SW480 (cell line): ENCODE data around the gene ZNF688.
"Not testable (repeated sequence)": the region's sequence is repeated elsewhere in the genome, so short reads cannot be mapped to it uniquely, and the experiment has no call there.

Source experiments
- DNase-seq: peaks from one replicate; pipeline ENCODE4 v3.0.0-alpha.2; 2016; ENCODE audit warnings: low spot score

The ZNF688 gene

DNA sequence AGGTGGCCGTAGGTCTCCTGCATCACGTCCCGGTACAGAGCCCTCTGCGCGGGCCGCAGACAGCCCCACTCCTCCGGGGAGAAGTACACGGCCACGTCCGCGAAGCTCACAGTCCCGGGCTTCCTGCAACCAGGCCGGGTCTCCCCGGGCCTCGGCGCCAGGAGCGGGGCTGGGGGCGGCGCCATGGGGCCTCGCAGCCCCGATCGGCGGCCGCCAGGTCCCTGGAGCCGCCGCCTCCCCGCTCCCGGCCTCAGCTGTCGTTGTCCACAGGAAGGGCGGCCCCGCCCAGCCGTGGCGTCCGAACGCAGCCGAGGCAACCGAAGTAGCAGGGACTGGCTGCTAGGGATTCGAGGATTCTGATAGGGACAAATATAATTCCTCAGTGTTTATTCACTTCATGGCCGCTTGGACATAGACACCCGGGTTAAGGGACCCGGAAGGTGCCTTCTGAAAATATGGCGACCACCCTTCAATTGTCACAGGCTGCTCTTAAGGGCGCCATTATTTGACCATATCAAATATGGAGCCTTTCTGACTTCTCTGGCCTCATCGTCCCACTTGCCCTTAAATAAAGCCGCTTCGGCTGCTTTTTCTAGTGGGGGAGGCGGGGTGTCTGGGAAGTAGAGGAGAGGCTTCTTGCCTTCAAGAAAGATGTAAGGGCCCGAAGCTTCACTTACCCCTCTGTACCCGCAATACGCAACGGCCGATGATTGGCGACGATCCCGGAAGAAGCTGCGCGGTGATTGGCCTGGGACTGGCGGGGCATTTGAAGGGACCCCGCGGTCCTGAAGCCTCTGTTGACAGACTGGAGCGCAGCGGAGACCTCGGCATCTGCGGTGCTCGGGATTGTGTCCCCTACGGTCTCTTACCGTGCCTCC is at the start of gene ZNF688:
TSS of gene ZNF688 (minus strand) at position 270 of the 878 bp plus-strand sequence. CDS start at position 185, 85 bp downstream.
- DNase-seq = peak; percentile 96

DNA sequence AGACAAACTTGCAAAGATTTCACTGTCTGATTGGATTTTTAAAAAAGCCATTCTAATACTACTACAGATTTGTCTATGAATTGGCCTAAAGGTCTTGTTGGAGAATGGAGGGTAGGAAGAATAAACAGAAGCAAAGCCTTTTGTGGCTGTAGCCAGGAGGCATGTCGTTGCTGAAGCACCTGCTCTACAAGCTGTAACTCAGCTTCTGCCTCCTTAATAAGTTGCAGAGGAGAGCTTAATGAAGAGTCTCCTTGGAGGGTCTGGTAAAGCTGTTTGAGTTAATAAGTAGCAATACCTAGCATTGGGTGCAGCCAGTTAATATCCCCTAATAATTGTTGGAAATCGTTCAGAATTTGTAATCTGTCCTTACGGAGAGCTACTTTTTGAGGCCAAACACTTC is 48.7 kb upstream of the ZNF688 start:
- DNase-seq = no peak

DNA sequence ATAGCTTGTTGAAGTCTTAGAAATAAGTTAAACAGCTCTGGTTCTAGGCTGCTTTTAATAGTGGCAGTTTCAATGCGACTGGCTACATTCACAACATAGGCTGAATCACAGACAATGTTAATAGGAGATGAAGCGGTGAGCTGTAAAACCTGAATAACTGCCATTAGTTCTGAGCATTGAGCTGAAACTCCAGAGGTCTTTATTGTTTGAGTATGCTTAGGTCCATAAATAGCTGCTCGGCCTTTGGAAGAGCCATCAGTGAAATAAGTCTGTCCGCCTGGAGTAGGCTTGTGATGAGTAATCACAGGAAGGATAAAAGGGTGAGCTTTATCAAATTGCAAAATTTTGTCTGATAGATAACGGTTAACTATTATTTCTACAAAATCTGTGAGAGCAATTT is 48.1 kb upstream of the ZNF688 start:
- no peak for DNase-seq

GRCh38 chr16:30619202-30619601 is 47.7 kb upstream of the ZNF688 start:
- DNase-seq = no peak

DNA sequence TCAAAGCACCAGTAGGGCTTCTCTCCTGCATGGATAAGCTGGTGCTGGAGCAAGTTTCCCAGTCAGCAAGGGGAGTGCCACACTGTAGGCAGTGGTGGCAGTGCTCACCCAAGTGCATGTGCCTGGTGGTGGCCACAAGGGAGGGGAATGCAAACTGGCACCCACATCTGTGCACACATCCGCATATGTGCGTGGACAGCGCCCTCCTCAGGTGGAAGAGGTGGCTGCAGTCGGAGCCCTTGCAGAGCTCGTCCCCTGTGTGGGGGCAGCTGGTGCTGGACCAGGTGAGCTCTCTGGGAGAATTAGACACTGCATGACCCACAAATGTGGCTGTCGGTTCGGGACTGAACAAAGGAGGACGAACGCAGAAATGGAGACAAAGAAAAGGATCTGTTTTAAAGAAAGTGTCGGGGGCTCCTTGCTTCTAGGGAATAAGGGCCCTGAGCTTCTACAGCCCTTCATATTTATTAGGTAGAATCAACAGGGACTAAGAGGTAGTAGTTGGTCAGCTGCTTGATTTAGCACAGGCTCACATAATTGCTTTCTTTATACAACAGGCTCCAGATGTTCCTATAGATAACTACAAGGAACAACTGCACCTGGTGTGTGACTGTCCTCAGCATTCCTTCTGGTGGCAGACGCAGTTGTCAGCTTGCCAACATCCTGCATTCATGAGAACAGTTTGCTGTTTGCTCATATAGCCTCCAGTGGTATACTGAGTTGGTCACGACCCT is 44.0 kb upstream of the ZNF688 start:
- DNase-seq = peak; percentile 59

DNA sequence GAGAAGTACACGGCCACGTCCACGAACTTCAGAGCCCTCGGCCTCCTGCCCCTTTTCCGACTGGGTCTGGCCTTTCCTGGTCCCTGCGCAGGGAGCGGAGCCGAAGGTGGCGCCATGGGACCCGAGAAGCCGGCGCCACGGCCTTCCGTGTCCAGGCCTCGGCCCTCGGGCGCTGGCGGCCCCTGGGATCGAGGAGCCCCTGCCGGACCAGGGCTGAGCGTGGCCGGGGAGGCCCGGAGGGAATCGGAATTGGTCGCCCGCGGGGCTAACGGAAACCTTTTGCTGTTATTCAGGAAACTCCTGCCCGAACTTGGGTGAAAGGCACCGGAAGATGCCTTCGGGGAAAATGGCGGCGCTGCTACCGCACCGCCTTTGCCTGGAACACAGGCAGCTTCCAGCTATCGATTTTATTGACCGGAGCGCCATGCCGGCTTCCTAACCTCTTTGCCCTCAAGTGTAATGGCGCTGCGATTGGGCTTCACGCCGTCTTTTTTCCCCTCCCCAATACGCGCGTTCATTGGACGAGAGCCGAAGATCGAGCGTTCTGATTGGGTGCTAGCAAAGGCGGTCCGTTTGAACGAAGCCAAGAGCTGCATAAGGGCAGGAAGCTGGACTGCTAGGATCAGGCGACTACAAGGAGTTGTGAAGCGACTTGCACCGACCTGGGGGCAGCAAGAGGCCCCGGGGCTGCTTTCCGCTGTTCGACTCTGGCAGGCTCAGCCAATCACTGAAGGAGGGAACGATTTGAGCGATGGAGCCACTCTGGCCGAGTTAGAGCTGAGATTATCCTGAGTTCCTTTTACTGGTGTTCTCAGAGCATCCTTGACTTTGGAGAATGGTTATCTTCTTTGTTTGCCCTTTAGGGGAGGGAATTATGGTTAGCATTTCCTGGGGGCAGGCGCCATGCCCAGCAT is 38.7 kb upstream of the ZNF688 start, which contains the start of gene ZNF689:
TSS of gene ZNF689 (minus strand) at position 464 of the 914 bp plus-strand sequence. CDS start at position 116, 348 bp downstream.
- peak; percentile 93 for DNase-seq

DNA sequence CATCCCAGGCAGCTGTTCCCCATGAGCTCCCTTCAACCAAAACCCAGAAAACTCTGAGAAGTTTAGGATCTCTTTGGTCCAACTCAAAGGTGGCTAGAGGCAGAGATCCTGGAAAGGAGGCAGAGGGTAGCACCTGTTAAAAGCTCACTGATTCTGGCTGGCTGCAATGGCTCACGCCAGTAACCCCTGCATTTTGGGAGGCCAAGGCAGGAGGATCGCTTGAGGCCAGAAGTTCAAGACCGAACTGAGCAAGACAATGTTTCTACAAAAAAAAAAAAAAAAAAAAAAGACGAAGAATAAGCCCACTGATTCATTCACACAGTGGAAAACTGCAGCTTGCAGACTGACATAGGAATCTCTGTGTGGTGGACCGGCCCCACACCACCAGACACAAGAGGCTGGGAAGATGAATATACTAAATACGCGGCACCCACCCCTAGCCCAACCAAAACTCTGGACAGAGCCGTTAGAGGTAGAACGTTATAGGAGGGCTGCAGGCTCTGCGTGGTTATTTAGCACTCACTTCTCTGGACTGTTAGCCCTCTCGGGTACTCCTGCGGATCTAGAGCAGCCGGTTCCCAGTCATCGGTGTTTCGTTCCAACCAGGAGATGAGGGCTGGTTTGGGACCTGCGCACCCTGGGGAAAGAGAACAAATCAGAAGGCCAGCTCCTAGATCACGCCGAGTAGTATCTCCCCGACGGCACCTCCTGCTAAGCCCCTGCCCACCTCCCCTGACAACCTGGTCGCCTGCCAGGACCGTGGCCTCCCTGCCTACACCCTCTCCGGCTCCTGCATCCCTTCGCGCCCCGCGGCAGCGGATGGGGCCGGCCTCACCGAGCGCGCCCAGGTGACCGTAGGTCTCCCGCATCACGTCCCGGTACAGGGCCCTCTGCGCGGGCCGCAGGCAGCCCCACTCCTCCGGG is 37.8 kb upstream of the ZNF688 start:
- no peak for DNase-seq

DNA sequence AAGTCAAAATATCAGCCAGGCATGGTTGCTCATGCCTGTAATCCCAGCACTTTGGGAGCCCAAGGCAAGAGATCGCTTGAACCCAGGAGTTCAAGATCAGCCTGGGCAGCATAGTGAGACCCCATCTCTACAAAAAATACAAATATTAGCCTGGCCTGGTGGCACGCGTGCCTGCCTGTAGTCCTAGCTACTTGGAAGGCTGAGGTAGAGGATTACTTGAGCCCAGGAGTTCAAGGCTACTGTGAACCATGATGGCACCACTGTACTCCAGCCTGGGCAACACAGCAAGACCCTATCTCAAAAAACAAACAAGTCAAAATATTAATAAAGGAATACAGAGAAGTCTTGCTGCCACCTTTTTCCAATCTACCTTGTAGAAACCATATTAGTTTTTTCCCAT is 34.5 kb upstream of the ZNF688 start:
- DNase-seq = no peak

GRCh38 chr16:30605158-30605557 is 33.6 kb upstream of the ZNF688 start:
- DNase-seq = no peak

GRCh38 chr16:30604316-30604947 is 32.9 kb upstream of the ZNF688 start:
- DNase-seq = no peak

DNA sequence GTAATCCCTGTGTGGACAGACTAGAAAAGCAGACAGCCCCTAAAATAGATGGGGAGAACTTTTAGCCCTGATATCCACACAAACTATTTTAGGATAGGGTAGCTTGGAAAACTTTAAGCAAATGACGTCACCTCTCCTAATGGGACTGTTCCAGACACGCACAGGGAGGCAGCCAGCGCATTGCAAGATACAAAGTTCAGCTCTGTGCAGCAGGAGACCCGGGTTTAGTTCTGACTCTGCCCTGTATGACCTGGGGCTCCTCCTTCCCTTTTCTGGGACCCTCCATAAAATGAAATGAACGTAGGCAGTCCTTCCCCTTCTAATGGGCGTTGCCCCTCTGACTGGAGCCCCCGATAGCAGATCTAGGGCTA is 32.4 kb upstream of the ZNF688 start:
- DNase-seq = no peak

- no peak for DNase-seq
Observed at GRCh38 chr16:30602616-30603277, 31.2 kb upstream of the ZNF688 start.

DNA sequence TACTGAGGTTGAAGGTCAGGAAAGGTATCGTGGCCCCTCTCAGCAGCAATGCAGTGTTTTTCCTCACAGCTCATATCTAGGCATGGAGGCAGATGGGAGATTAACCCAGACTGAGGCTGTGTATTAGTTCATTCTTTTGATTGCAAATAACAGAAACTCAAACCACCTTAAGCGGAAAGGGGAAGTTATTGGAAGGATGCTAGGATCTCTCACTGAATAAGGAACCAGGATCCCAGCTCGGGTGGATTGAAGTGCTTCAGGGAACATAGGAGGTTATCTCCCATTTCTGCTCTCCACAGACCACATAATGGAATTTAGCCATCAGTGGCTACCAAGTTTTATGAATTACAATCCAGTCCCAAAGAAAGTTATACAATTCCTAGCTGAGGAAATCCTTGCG is 30.5 kb upstream of the ZNF688 start:
- no peak for DNase-seq

- DNase-seq = no peak
Observed at GRCh38 chr16:30600929-30601328, 29.4 kb upstream of the ZNF688 start.

GRCh38 chr16:30600215-30600614 is 28.7 kb upstream of the ZNF688 start:
- no peak for DNase-seq

GRCh38 chr16:30592871-30593270 is 21.4 kb upstream of the ZNF688 start:
- DNase-seq = no peak

GRCh38 chr16:30590869-30591268 is 19.4 kb upstream of the ZNF688 start:
- not testable (repeated sequence) for DNase-seq

DNA sequence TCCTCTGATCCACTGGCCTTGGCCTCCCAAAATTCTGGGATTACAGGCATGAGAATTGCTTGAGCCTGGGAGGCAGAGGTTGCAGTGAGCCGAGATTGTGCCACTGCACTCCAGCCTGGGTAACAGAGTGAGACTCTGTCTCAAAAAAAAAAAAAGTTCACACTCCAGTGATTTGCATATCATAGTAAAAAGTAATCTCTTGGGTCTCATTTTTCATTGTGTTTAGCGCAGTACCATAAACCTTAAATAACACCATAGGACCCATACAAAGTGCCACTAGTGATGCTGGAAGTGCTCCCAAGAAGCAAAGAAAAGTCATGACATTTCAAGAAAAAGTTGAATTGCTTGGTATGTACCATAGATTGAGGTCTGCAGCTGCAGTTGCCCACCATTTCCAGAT is 18.1 kb upstream of the ZNF688 start:
- DNase-seq = not testable (repeated sequence)

DNA sequence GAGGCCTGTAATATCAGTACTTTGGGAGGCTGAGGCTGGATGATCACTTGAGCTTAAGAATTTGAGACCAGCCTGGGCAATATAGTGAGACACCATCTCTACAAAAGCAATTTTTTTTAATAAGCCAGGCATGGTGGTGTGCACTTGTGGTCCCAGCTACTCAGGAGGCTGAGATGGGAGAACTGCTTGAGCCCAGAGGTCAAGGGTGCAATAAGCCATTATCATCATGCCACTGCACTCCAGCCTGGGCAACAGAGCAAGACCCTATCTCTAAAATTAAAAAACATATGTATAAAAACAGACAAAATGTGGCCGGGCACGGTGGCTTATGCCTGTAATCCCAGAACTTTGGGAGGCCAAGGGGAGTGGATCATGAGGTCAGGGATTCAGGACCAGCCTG is 17.1 kb upstream of the ZNF688 start:
- no peak for DNase-seq
